ENCODE results near the gene LRRC1. TPM values are rescaled to one million over a fixed set of nuclear protein-coding genes. Genes with fewer than 3 reads are reported as not detected.
"Not testable (repeated sequence)": the region's sequence is repeated elsewhere in the genome, so short reads cannot be mapped to it uniquely, and the experiment has no call there.

The LRRC1 gene
- total RNA-seq, 1 experiment from 2014 or later: 30.4 TPM

GRCh38 chr6:53805725-53806124 is 10.9 kb downstream of the LRRC1 start:
- no peak for DNase-seq (ENCODE audit: low read depth, low spot score)
- in situ Hi-C loops (cut with HindIII; ENCODE audit: low pct_unique_long_range_greater_than_20kb, low sequenced_read_pairs): no loop called here

- DNase-seq (ENCODE audit: low read depth, low spot score); in situ Hi-C loops (cut with HindIII; ENCODE audit: low pct_unique_long_range_greater_than_20kb, low sequenced_read_pairs): not testable (repeated sequence)
Observed at GRCh38 chr6:53807606-53808005, 12.8 kb downstream of the LRRC1 start.

GRCh38 chr6:53808302-53808881 is 13.6 kb downstream of the LRRC1 start:
- DNase-seq (ENCODE audit: low read depth, low spot score): no peak
- in situ Hi-C loops (cut with HindIII; ENCODE audit: low pct_unique_long_range_greater_than_20kb, low sequenced_read_pairs): no loop called here

- in situ Hi-C loops (cut with HindIII; ENCODE audit: low pct_unique_long_range_greater_than_20kb, low sequenced_read_pairs): no loop called here
- no peak for DNase-seq (ENCODE audit: low read depth, low spot score)
Observed at GRCh38 chr6:53809691-53810090, 14.9 kb downstream of the LRRC1 start.

GRCh38 chr6:53811082-53811481 is 16.3 kb downstream of the LRRC1 start:
- no peak for DNase-seq (ENCODE audit: low read depth, low spot score)
- in situ Hi-C loops (cut with HindIII; ENCODE audit: low pct_unique_long_range_greater_than_20kb, low sequenced_read_pairs): no loop called here

GRCh38 chr6:53811746-53812145 is 16.9 kb downstream of the LRRC1 start:
- no peak for DNase-seq (ENCODE audit: low read depth, low spot score)
- in situ Hi-C loops (cut with HindIII; ENCODE audit: low pct_unique_long_range_greater_than_20kb, low sequenced_read_pairs): no loop called here

GRCh38 chr6:53813096-53813495 is 18.3 kb downstream of the LRRC1 start:
- in situ Hi-C loops (cut with HindIII; ENCODE audit: low pct_unique_long_range_greater_than_20kb, low sequenced_read_pairs): no loop called here
- DNase-seq (ENCODE audit: low read depth, low spot score): no peak

DNA sequence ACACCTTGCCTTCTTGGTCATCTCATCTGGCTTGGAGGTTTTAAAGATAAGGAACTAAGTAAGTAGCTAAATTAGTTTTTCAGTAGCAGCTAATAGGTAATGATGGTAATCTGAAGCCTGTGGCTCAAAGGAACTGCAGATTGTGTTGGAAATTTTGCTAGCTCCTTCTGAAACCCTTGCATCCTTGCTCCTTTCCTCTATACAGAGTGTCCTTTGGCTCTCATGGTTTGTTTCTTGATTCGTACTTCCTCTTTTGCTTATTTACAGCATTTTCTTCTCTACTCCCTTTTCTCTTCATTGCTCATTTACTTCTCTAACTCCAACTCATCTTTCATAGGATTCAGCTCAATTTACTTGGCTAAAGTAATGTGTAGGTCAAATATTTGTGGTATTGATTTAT is 19.0 kb downstream of the LRRC1 start:
- in situ Hi-C loops (cut with HindIII; ENCODE audit: low pct_unique_long_range_greater_than_20kb, low sequenced_read_pairs): no loop called here
- no peak for DNase-seq (ENCODE audit: low read depth, low spot score)

DNA sequence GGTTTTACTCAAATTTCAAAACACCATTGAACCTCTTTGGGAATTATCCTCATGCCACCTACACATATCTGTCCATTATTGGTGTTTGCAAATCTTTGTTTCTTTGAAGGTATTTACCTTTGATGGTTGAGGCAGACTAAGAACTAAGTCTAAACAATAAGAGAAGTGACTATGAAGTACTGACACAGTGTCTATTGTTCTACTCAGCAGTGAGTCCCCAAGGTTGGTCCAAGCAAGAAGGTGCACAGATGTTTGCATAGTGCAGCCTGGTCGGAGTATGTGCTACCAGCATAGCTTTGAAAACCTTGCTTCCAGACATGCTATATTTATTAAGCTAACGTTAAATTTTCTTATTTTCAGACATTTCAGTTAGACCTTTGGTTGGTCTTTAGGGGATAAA is 19.5 kb downstream of the LRRC1 start:
- no peak for DNase-seq (ENCODE audit: low read depth, low spot score)
- in situ Hi-C loops (cut with HindIII; ENCODE audit: low pct_unique_long_range_greater_than_20kb, low sequenced_read_pairs): no loop called here

- in situ Hi-C loops (cut with HindIII; ENCODE audit: low pct_unique_long_range_greater_than_20kb, low sequenced_read_pairs): no loop called here
- no peak for DNase-seq (ENCODE audit: low read depth, low spot score)
Observed at GRCh38 chr6:53815381-53816119, 20.7 kb downstream of the LRRC1 start.

- in situ Hi-C loops (cut with HindIII; ENCODE audit: low pct_unique_long_range_greater_than_20kb, low sequenced_read_pairs): no loop called here
- DNase-seq (ENCODE audit: low read depth, low spot score): no peak
Observed at GRCh38 chr6:53818858-53819609, 24.2 kb downstream of the LRRC1 start.

GRCh38 chr6:53822401-53823125 is 27.8 kb downstream of the LRRC1 start:
- no peak for DNase-seq (ENCODE audit: low read depth, low spot score)
- in situ Hi-C loops (cut with HindIII; ENCODE audit: low pct_unique_long_range_greater_than_20kb, low sequenced_read_pairs): no loop called here

- DNase-seq (ENCODE audit: low read depth, low spot score): no peak
- in situ Hi-C loops (cut with HindIII; ENCODE audit: low pct_unique_long_range_greater_than_20kb, low sequenced_read_pairs): no loop called here
Observed at GRCh38 chr6:53824714-53825113, 29.9 kb downstream of the LRRC1 start.

DNA sequence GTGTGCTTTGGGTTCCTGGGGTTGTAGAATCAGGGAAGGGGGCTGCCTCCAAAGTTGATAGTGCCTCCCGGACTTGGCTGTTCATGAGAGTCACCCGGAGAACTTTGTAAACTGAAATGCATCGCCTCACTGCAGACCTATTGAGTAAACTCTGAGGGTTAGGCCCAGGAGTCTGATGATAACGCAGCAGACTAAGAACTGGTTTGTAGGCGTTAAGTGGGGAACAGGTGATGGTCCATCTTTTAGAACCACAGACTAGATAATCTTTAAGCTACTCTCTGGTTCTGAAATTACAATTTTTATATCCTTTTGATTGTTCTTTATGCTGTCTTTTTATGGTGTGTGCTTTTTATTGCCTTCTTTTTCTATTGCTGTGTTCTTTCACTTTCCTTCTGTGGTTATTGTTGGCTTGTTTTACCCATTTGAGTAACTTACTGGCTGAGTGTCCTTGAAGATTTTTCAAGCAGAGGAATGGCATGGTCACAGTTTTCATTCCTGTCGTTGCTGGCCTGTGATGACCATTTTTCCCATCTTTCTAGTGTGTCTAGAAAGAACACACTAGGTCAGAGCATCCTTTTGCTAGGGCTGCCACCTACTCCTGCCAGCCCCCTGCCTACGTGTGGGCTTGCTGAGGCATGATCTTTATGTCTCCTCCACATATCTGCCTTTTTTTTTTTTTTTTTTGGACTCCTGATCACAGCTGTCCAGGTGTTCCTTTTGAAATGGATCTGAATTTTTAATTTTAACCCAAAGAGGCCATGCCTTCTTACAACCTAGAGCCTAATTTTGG is 30.9 kb downstream of the LRRC1 start:
- DNase-seq (ENCODE audit: low read depth, low spot score): no peak

GRCh38 chr6:53827531-53827930 is 32.7 kb downstream of the LRRC1 start:
- DNase-seq (ENCODE audit: low read depth, low spot score): no peak
- in situ Hi-C loops (cut with HindIII; ENCODE audit: low pct_unique_long_range_greater_than_20kb, low sequenced_read_pairs): no loop called here

More for the DNA sequence above, 30.9 kb downstream of the LRRC1 start:
- in situ Hi-C loops (cut with HindIII; ENCODE audit: low pct_unique_long_range_greater_than_20kb, low sequenced_read_pairs): no loop called here

DNA sequence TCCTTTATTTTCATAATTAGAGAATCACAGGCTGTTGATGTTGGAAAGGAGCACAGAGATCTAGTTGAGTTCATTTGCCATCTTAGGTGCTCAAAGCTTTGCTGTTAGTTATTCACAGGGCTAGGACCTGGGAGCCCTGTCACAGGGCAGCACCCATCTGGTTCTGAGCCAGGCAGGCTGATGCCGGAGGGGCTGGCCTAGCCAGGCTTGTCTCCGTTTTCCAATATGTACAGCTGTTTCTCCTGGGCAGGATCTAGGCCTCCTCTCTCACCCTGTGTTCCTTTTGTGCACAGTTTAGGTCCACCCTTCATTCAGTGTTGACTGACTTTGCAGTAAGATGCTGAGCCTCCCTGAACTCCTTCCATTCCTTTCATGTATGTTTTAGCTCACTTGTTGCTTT is 33.4 kb downstream of the LRRC1 start:
- DNase-seq (ENCODE audit: low read depth, low spot score): no peak
- in situ Hi-C loops (cut with HindIII; ENCODE audit: low pct_unique_long_range_greater_than_20kb, low sequenced_read_pairs): no loop called here

- in situ Hi-C loops (cut with HindIII; ENCODE audit: low pct_unique_long_range_greater_than_20kb, low sequenced_read_pairs): no loop called here
- DNase-seq (ENCODE audit: low read depth, low spot score): no peak
Observed at GRCh38 chr6:53828966-53829697, 34.3 kb downstream of the LRRC1 start.

All from SK-MEL-5 (cell line).